VCaP (cell line): ENCODE measurements around the gene RAB10.

ENCODE experiments used
- H3K27ac ChIP-seq: fragments of 450-650 bp; 2 replicates; pipeline ENCODE4 v1.5.1; 2017
- CTCF ChIP-seq: fragments of 450-650 bp; conservative IDR thresholded peaks from 2 replicates; pipeline ENCODE4 v1.5.1; 2017; ENCODE audit warnings: mild to moderate bottlenecking, moderate library complexity

RAB10 gene

GRCh38 chr2:26067980-26068507, 34.2 kb downstream of the RAB10 start:
- no peak for TF ChIP-seq CTCF
- no peak overlapping the region for H3K27ac ChIP-seq

GRCh38 chr2:26068602-26069298, 34.9 kb downstream of the RAB10 start:
- H3K27ac ChIP-seq = no peak overlapping the region
- TF ChIP-seq CTCF = no peak

DNA sequence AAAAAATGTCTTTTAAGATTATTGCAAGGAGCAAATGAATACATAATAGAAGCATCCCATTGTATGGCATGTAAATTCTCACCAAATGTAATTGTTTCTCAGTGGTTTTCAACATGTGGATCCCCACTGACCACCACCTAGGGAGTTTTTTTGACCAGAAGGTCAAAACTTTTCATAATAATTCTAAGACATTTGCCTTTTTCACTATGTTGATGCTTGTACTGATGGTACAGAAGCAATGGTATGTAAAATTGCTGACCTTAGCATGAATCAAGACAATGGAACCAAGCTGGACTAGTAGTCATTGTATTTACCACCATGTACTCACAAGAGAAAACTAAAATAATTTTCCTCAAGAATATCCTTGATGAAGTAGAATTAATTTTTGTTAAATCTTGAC, 36.8 kb downstream of the RAB10 start:
- no peak for TF ChIP-seq CTCF

DNA sequence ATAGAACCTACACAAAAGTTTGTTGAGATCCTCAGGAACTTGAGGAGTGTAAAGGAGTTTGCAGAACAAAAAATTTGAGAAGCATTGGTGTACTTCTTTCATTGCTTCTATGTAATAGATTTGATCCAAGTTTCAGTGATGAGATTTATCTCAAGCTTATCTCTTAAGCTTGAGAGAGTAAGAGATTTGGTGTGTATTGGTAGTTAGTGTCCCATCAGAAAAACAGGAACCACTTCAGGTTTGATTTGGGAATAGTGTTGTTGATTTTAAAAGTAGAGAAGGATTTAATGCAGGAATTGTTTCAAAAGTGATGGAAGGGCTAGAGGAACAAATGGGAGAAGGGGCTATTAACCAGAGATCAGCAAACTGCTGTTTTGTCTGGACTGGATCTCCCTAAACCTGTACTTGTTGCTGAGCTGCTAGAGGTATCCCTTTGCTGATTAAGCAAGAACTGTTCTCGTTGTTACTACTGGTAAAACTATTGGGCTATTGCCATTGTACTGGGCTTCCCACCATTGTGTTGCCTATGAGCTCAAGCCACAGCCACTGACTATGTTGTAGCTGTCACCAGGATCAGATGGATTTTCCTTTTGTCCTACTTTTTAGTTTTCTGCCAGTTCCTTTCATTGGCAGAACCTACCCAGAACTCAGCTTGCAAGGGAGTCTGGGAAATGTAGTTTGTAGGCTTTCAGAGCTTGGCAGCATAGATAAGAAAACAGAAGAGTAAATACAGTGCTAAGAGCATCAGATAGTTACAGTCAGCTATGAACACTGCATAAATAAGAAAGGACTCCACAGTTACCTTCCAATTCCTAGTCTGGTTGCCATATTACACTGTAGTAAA, 39.3 kb downstream of the RAB10 start:
- peak overlapping the region; percentile 55; the same call in 1 of the 2 replicates for H3K27ac ChIP-seq
- no peak for TF ChIP-seq CTCF

More for the DNA sequence above, 36.8 kb downstream of the RAB10 start:
- H3K27ac ChIP-seq = no peak overlapping the region

- H3K27ac ChIP-seq = peak overlapping the region; percentile 55
- TF ChIP-seq CTCF = no peak
Measured at GRCh38 chr2:26073830-26074229, 39.9 kb downstream of the RAB10 start.

GRCh38 chr2:26074676-26075075, 40.8 kb downstream of the RAB10 start:
- H3K27ac ChIP-seq = peak overlapping the region; percentile 55
- TF ChIP-seq CTCF = no peak

DNA sequence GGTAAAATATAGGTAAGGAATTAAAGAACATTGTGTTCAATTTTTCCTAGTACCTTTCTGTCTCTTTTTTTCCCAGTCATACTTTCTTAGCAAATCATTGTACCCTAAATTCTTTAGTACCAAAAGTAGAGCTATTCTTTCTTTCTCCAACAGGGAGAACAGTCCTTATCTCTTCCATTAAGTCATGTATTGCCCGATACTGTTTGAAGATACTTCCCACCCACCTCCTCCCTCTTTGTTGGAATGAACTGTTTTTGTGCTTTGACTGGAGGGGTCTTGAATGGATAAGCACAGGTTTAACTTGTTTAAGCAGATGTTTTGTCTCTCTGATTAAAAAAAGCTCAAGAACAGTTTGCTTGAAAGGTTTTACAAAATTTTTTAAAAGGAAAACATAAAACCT, 41.3 kb downstream of the RAB10 start:
- peak overlapping the region; percentile 55 for H3K27ac ChIP-seq
- no peak for TF ChIP-seq CTCF
